NT2/D1 (cell line): ENCODE results near the gene OXLD1.

Experiments
- SUZ12 ChIP-seq: IDR thresholded peaks from 2 replicates; pipeline ENCODE4 v1.6.1; 2011; ENCODE audit not compliant: insufficient read length, insufficient read depth; ENCODE audit errors: extremely low read depth
- YY1 ChIP-seq: IDR thresholded peaks from 2 replicates; pipeline ENCODE4 v1.6.1; 2011; ENCODE audit not compliant: insufficient read length, insufficient read depth
- ZNF274 ChIP-seq: IDR thresholded peaks from 2 replicates; pipeline ENCODE4 v1.6.1; 2011; ENCODE audit warnings: mild to moderate bottlenecking, low read depth, low read length

DNA sequence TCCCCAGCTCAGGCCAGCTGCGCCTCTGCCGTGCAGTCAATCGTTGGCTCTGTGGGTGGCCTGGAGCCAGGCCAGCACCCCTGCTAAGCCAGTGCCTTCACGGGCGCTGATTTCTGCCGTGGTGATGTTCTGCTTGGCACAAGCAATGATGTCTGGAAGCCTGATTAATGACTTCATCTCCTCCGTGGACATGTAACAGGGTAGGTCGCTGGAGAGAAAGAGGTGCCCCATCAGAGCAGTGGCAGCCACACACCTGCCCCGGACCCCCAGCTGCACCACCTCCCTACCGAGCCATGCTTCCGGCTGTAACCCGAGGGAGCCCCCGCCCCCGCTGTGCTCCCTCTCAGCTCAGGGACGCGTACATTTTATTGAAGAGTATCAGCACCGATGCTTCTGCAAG lies 15.3 kb upstream of the OXLD1 start:
- TF ChIP-seq ZNF274 (no peak), YY1 (no peak), SUZ12 (no peak)
